ENCODE data around the gene ANKLE2. TPM values are rescaled to one million over a fixed set of nuclear protein-coding genes. Genes with fewer than 3 reads are reported as not detected.

Gene ANKLE2
- total and polyA plus RNA-seq, 4 experiments from 2014 or later, result 21.0 to 101 (median 70.0) TPM

- Histone ChIP-seq H3K27me3 (ENCODE audit: insufficient read depth, low read length) (no peaks in the 10 kb centered on the region), H3K27ac (ENCODE audit: low read depth, low read length) (no peak overlapping the region), H3K9me3 (ENCODE audit: control insufficient read depth in 1 of 2, low read length in 2 of 2) (no peaks in the 10 kb centered on the region), H3K4me1 (ENCODE audit: insufficient read depth, low read length) (peaks cover 14% of the 10 kb centered on the region), H3K4me3 (ENCODE audit: low read length in 2 of 2) (no peak overlapping the region), H3K36me3 (ENCODE audit: insufficient read depth, low read length) (peaks cover 31% of the 10 kb centered on the region)
- H3K36me3 Mint-ChIP-seq, result peaks cover 19 to 45% of the 10 kb centered on the region in 2 donors
- POLR2A ChIA-PET (ENCODE audit: partially characterized antibody), result interaction anchor here (0.9 to 1.9 kb wide), 2 partner anchors 11 to 56 kb away, joined by 4 to 5 read pairs; partner anchors contain the start of gene GOLGA3
- H3K4me1 Mint-ChIP-seq, result peaks cover 8 to 35% (median 17%) of the 10 kb centered on the region in 4 donors
- H3K9me3 Mint-ChIP-seq, result no peaks in the 10 kb centered on the region
- intact Hi-C loops (cut with micrococcal nuclease), result no loop called here
- no peak overlapping the region for H3K4me3 Mint-ChIP-seq
- no peaks in the 10 kb centered on the region for H3K27me3 Mint-ChIP-seq
- peak overlapping the region in 2 of 7 donors; percentile 14 to 68 for H3K27ac Mint-ChIP-seq
- CTCF ChIA-PET (ENCODE audit: partially characterized antibody), result interaction anchor here (1.0 kb wide), 1 partner anchor 12 kb away, joined by 3 read pairs; no protein-coding TSS in a partner anchor
- no peak for DNase-seq
These were observed 11.7 kb upstream of the ANKLE2 start for GRCh38 chr12:132773077-132773955.

DNA sequence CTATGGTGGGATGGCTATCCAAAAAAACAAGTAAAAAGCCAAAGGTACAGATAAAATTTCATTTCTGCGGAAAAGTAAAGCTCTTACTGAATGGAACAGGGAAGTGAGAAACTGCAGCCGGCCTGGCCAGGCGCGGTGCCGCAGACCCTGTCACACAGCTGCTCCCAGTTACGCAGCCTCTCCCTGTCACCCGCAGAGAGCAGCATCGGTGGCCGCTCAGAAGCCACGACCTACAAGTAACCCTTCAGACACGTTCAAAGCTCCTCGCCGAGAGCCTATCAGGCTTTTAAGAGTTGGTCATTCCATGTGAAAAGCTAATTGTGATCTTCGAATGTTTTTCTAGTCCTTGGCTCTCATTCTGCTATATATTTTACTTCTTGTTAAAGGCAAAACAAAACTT, 11.0 kb upstream of the ANKLE2 start:
- no peak overlapping the region for H3K27ac Mint-ChIP-seq
- no peak for DNase-seq

GRCh38 chr12:132771126-132771838, 9.7 kb upstream of the ANKLE2 start:
- H3K27ac Mint-ChIP-seq, result peak overlapping the region; percentile 64 to 96 (median 78)
- Histone ChIP-seq H3K27me3 (ENCODE audit: insufficient read depth, low read length) (no peaks in the 10 kb centered on the region), H3K27ac (ENCODE audit: low read depth, low read length) (peak overlapping the region; percentile 25), H3K4me3 (ENCODE audit: low read length in 2 of 2) (no peak overlapping the region), H3K4me1 (ENCODE audit: insufficient read depth, low read length) (peaks cover 16% of the 10 kb centered on the region), H3K9me3 (ENCODE audit: control insufficient read depth in 1 of 2, low read length in 2 of 2) (no peaks in the 10 kb centered on the region), H3K36me3 (ENCODE audit: insufficient read depth, low read length) (peaks cover 15% of the 10 kb centered on the region)
- no peaks in the 10 kb centered on the region for H3K27me3 Mint-ChIP-seq
- peaks cover 12 to 40% (median 22%) of the 10 kb centered on the region in 4 donors for H3K4me1 Mint-ChIP-seq
- DNase-seq, result peak; percentile 21 to 78 (median 58)
- intact Hi-C loops (cut with micrococcal nuclease), result no loop called here
- CTCF ChIA-PET (ENCODE audit: partially characterized antibody), result interaction anchor here (1.2 kb wide), 1 partner anchor 50 kb away, joined by 4 read pairs; no protein-coding TSS in a partner anchor
- peak overlapping the region in 6 of 8 donors; percentile 17 to 75 (median 47) for H3K4me3 Mint-ChIP-seq
- no peaks in the 10 kb centered on the region for H3K9me3 Mint-ChIP-seq
- POLR2A ChIA-PET (ENCODE audit: partially characterized antibody), result interaction anchor here (1.4 kb wide), 1 partner anchor 9 kb away, joined by 6 read pairs; no protein-coding TSS in a partner anchor
- peaks cover 19 to 31% of the 10 kb centered on the region in 2 donors for H3K36me3 Mint-ChIP-seq

More for the DNA sequence above, 11.0 kb upstream of the ANKLE2 start:
- CTCF ChIA-PET (ENCODE audit: partially characterized antibody), result interaction anchor here (1.0 kb wide), 1 partner anchor 12 kb away, joined by 3 read pairs; no protein-coding TSS in a partner anchor
- H3K27ac ChIP-seq (ENCODE audit: low read depth, low read length), result no peak overlapping the region
- Mint-ChIP-seq H3K4me3 (no peak overlapping the region), H3K27me3 (no peaks in the 10 kb centered on the region), H3K4me1 (peaks cover 10 to 40% (median 20%) of the 10 kb centered on the region in 4 donors), H3K9me3 (no peaks in the 10 kb centered on the region), H3K36me3 (peaks cover 19 to 41% of the 10 kb centered on the region in 2 donors)
- no peaks in the 10 kb centered on the region for H3K27me3 ChIP-seq (ENCODE audit: insufficient read depth, low read length)
- intact Hi-C loops (cut with micrococcal nuclease), result no loop called here
- peaks cover 16% of the 10 kb centered on the region for H3K4me1 ChIP-seq (ENCODE audit: insufficient read depth, low read length)
- peaks cover 26% of the 10 kb centered on the region for H3K36me3 ChIP-seq (ENCODE audit: insufficient read depth, low read length)
- POLR2A ChIA-PET (ENCODE audit: partially characterized antibody), result no interaction called here
- H3K9me3 ChIP-seq (ENCODE audit: control insufficient read depth in 1 of 2, low read length in 2 of 2), result no peaks in the 10 kb centered on the region
- no peak overlapping the region for H3K4me3 ChIP-seq (ENCODE audit: low read length in 2 of 2)

DNA sequence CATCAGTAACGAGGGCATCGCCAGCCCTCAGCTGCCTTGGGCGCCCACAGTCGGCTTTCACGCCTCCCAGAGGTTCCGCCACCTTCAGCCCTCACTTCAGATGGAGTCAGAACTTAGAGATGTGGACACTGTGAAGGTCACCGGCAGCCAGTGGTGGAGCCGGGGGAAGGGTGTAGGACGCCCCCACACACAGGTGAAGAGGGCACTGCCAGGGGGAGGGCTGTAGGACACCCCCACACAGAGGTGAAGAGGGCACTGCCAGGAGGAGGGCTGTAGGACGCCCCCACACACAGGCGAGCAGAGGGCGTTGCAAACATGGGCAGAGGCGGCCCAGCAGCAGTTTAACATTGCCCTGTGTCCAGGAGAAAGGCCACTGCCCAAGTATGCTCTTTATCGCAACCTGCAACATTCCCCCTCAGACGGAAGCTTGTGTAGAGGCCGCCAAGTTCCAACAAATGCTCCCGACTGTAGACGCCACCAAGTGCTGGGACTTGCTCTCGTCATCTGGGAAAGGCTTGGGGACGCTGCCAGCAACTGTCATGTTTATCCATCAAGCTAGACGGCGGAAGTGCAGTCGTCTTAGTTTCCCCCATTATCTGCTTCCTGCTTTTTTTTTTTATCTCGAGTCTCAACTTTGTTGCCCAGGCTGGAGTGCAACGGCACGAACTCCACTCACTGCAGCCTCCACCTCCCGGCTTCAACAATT, 4.9 kb upstream of the ANKLE2 start:
- Histone ChIP-seq H3K27me3 (ENCODE audit: insufficient read depth, low read length) (no peaks in the 10 kb centered on the region), H3K4me3 (ENCODE audit: low read length in 2 of 2) (no peak overlapping the region), H3K9me3 (ENCODE audit: control insufficient read depth in 1 of 2, low read length in 2 of 2) (no peaks in the 10 kb centered on the region), H3K27ac (ENCODE audit: low read depth, low read length) (no peak overlapping the region), H3K4me1 (ENCODE audit: insufficient read depth, low read length) (peaks cover 19% of the 10 kb centered on the region), H3K36me3 (ENCODE audit: insufficient read depth, low read length) (no peaks in the 10 kb centered on the region)
- Mint-ChIP-seq H3K9me3 (no peaks in the 10 kb centered on the region), H3K4me1 (peaks cover 16 to 28% (median 16%) of the 10 kb centered on the region in 4 donors), H3K36me3 (peaks cover 3% of the 10 kb centered on the region in 2 donors), H3K27ac (no peak overlapping the region), H3K27me3 (no peaks in the 10 kb centered on the region), H3K4me3 (no peak overlapping the region)
- ChIA-PET POLR2A (ENCODE audit: partially characterized antibody) (interaction anchor here (1.8 kb wide), 1 partner anchor 138 kb away, joined by 4 read pairs; no protein-coding TSS in a partner anchor), CTCF (ENCODE audit: partially characterized antibody) (interaction anchor here (2.8 to 4.3 kb wide), 2 partner anchors 8 to 139 kb away, joined by 9 to 45 read pairs; no protein-coding TSS in a partner anchor)
- intact Hi-C loops (cut with micrococcal nuclease), result no loop called here
- no peak for DNase-seq

- Mint-ChIP-seq H3K4me3 (peak overlapping the region in 2 of 8 donors; percentile 19 to 25), H3K4me1 (peaks cover 15 to 30% (median 18%) of the 10 kb centered on the region in 4 donors), H3K9me3 (peaks cover 0 to 3% (median 0%) of the 10 kb centered on the region in 8 donors), H3K27ac (no peak overlapping the region), H3K27me3 (no peaks in the 10 kb centered on the region), H3K36me3 (peaks cover 3 to 9% of the 10 kb centered on the region in 2 donors)
- peaks cover 20% of the 10 kb centered on the region for H3K4me1 ChIP-seq (ENCODE audit: insufficient read depth, low read length)
- H3K4me3 ChIP-seq (ENCODE audit: low read length in 2 of 2), result no peak overlapping the region
- ChIA-PET CTCF (ENCODE audit: partially characterized antibody) (interaction anchor here (1.1 to 4.3 kb wide), 3 partner anchors 10 to 141 kb away, joined by 4 to 45 read pairs (median 9); no protein-coding TSS in a partner anchor), POLR2A (ENCODE audit: partially characterized antibody) (interaction anchor here (0.6 to 1.8 kb wide), 5 partner anchors 41 to 143 kb away, joined by 3 to 5 read pairs (median 3); partner anchors contain the start of genes CHFR and GOLGA3)
- no peaks in the 10 kb centered on the region for H3K36me3 ChIP-seq (ENCODE audit: insufficient read depth, low read length)
- H3K9me3 ChIP-seq (ENCODE audit: control insufficient read depth in 1 of 2, low read length in 2 of 2), result no peaks in the 10 kb centered on the region
- intact Hi-C loops (cut with micrococcal nuclease), result no loop called here
- H3K27me3 ChIP-seq (ENCODE audit: insufficient read depth, low read length), result no peaks in the 10 kb centered on the region
- no peak for DNase-seq
- H3K27ac ChIP-seq (ENCODE audit: low read depth, low read length), result no peak overlapping the region
These were observed 3.7 kb upstream of the ANKLE2 start for GRCh38 chr12:132765361-132765760.

DNA sequence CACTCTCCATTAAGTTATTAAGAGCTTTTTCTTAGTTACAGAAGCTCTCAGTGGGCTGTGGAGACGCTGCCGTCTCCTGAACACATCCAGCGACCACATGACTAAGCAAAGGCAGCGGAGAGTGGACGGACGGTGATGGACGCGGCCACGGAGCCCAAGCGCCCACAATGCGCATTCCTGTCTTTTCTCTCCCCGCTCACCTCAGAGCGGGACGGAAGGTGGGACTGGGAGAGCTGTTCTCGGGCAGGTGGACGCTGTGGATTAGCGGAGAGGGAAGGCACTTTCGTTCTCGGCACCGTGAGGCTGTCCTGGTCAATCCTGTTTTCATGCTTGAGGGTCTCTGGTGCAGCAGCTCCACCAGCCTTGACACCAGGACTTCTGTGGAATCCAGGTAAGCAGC, 2.6 kb upstream of the ANKLE2 start:
- H3K36me3 ChIP-seq (ENCODE audit: insufficient read depth, low read length), result no peaks in the 10 kb centered on the region
- Mint-ChIP-seq H3K4me3 (no peak overlapping the region), H3K36me3 (peaks cover 3 to 13% of the 10 kb centered on the region in 2 donors), H3K27me3 (no peaks in the 10 kb centered on the region), H3K27ac (no peak overlapping the region), H3K4me1 (peaks cover 17 to 31% (median 25%) of the 10 kb centered on the region in 4 donors), H3K9me3 (peaks cover 0 to 3% (median 0%) of the 10 kb centered on the region in 8 donors)
- H3K27ac ChIP-seq (ENCODE audit: low read depth, low read length), result no peak overlapping the region
- ChIA-PET POLR2A (ENCODE audit: partially characterized antibody) (interaction anchor here (0.6 to 1.5 kb wide), 2 partner anchors 64 to 84 kb away, joined by 3 to 5 read pairs; partner anchors contain the start of gene GOLGA3), CTCF (ENCODE audit: partially characterized antibody) (interaction anchor here (1.1 to 2.8 kb wide), 3 partner anchors 11 to 142 kb away, joined by 4 to 9 read pairs (median 5); no protein-coding TSS in a partner anchor)
- no peaks in the 10 kb centered on the region for H3K27me3 ChIP-seq (ENCODE audit: insufficient read depth, low read length)
- H3K9me3 ChIP-seq (ENCODE audit: control insufficient read depth in 1 of 2, low read length in 2 of 2), result no peaks in the 10 kb centered on the region
- no peak for DNase-seq
- H3K4me3 ChIP-seq (ENCODE audit: low read length in 2 of 2), result no peak overlapping the region
- H3K4me1 ChIP-seq (ENCODE audit: insufficient read depth, low read length), result peaks cover 29% of the 10 kb centered on the region
- intact Hi-C loops (cut with micrococcal nuclease), result loop anchor here (5.0 kb wide), 2 partner anchors 63 to 273 kb away; partner anchors contain the start of genes GOLGA3 and ZNF84
